NCI-H510A treated with DMSO at 0.1 percent for 48 hours (cell line): Measurements from ENCODE around the gene TMCC1.
"Not testable (repeated sequence)": the region's sequence is repeated elsewhere in the genome, so short reads cannot be mapped to it uniquely, and the experiment has no call there.

Experiments
- DNase-seq: peaks from one replicate; lab custom pipeline; 2025; lab: John Stamatoyannopoulos, UW

The TMCC1 gene

GRCh38 chr3:129650256-129650872, 243.1 kb downstream of the TMCC1 start:
- DNase-seq: peak; percentile 49

DNA sequence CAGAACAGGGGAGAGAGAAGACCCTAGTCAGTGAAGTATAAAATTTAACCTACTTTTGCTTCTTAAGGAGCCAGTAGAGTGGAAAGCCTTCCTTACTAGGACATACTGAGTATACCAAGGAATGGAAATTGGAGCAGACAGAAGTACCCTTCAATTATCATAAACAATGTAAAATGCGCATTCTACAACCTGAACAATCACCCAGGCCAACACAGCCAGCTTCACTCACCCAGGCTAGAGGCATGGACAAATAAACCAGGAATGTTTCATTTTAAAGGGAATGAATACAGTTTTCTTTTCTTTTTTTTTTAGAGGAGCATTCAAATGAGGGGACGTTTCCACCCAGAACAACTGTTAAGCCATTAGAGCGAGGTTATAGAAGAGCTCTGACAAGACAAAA, 245.1 kb downstream of the TMCC1 start:
- DNase-seq: no peak

GRCh38 chr3:129645286-129645685, 248.2 kb downstream of the TMCC1 start:
- DNase-seq: peak; percentile 35

DNA sequence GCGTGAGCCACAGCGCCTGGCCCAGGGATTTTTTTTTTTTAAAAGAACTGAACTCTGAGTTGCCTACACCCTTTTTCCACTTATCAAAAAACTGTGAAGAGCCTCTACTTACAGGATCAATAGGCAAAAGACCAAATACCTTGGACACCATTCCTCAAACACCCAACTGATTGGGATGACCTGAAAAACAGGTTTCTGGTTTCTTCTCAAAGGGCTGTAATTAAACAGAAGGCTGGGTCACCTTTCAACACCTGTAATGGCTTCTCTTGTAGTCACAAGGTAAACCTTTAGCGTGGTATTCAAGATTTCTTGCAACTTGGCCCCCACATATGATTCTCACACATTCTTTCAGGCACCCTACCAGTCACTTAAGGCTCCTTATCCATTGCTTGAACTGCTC, 248.7 kb downstream of the TMCC1 start:
- peak; percentile 35 for DNase-seq

DNA sequence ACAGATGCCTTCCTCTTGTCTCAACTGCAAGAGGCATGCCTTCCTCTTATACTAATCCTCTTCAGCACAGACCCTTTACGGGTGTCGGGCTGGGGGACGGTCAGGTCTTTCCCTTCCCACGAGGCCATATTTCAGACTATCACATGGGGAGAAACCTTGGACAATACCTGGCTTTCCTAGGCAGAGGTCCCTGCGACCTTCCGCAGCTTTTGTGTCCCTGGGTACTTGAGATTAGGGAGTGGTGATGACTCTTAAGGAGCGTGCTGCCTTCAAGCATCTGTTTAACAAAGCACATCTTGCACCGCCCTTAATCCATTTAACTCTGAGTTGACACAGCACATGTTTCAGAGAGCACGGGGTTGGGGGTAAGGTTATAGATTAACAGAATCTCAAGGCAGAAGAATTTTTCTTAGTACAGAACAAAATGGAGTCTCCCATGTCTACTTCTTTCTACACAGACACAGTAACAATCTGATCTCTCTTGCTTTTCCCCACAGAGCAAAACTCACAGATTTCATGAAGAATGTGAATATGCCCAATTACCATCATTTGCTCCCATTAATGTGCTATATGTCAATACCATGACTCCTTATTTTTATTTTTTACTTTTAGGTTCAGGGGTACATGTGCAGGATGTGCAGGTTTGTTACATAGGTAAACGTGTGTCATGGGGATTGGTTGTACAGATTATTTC, 251.8 kb downstream of the TMCC1 start:
- not testable (repeated sequence) for DNase-seq

- not testable (repeated sequence) for DNase-seq
These were observed 252.5 kb downstream of the TMCC1 start for GRCh38 chr3:129640985-129641384.

GRCh38 chr3:129638481-129638880, 255.0 kb downstream of the TMCC1 start:
- no peak for DNase-seq

GRCh38 chr3:129636082-129636481, 257.4 kb downstream of the TMCC1 start:
- no peak for DNase-seq

- DNase-seq: no peak
These were observed 257.9 kb downstream of the TMCC1 start for GRCh38 chr3:129635656-129636055.

GRCh38 chr3:129633751-129634481, 259.6 kb downstream of the TMCC1 start:
- peak; percentile 11 for DNase-seq

DNA sequence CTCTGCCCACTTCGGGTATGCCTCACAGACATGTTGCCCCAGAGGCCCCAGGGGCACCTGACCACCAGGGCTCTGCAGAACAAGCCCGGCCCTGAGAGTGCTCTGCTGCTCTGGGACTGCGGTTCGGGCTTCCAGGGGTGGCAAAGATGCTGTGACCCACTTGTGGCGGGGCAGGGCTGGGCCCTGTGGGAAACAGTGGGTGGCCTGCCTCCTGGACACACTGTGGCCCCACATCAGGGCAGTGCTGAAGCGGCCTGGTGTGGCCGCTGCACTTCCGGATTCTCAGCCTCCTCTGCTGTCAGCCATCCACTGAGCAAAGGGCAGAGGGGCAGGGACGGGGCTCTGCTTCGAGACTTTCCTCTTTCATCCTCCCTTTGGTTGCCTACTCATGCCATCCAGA, 260.5 kb downstream of the TMCC1 start:
- DNase-seq: no peak

- DNase-seq: no peak
These were observed 261.0 kb downstream of the TMCC1 start for GRCh38 chr3:129632556-129632955.

DNA sequence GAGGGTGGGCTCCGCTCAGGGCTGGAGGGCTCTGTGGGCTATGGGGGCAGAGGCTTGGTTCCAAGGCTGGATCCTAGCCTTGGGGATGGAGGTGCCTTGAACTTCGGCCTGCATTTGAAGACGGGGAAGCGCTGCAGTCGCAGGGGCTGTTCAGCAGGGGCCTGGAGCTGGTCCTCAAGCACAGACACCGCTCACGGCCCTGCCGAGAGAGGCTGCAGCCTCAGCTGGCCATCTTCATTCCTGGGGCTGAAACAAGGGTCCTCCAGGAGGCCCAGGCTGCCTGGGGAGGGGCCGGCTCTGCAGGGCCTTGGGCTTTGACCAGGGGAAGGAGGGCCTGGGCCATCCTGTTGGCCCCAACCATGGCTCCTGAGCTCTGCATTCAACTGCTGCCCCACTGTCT, 261.5 kb downstream of the TMCC1 start:
- DNase-seq: no peak

- no peak for DNase-seq
These were observed 264.5 kb downstream of the TMCC1 start for GRCh38 chr3:129629011-129629410.

GRCh38 chr3:129628169-129628522, 265.4 kb downstream of the TMCC1 start:
- DNase-seq: no peak

- DNase-seq: peak; percentile 92
These were observed 266.0 kb downstream of the TMCC1 start for GRCh38 chr3:129627350-129628168.

DNA sequence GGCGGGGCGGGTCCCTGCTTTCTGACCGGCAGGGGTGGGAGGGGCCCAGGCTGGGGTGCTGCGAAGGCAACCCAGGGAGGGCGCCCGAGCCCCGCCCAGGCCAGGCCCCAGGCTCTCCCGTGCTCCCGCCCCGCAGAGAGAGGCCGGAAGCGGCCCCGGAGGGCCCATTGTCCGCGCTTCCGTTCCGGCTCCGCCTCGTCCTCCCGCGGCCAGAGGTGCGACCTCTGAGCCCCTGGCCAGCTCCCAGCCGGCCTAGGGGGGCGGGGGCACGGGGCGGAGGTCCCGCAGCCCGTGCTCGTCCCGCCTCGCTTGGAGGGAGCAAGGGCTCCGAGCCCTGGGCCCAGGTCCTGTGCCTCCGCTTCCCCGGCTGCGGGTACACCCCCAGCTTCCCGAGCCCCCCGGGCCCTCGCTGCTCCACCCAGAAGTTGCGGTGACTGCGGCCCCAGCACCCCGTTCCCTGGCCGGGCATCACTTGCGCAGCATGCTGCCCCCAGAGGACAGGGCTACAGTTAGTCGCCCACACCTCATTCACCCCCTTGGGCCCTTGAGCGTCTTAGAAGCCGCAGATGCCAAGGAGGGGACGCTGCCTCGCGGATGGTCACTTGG, 266.7 kb downstream of the TMCC1 start:
- DNase-seq: peak; percentile 91

GRCh38 chr3:129625072-129625874, 268.2 kb downstream of the TMCC1 start:
- DNase-seq: no peak

DNA sequence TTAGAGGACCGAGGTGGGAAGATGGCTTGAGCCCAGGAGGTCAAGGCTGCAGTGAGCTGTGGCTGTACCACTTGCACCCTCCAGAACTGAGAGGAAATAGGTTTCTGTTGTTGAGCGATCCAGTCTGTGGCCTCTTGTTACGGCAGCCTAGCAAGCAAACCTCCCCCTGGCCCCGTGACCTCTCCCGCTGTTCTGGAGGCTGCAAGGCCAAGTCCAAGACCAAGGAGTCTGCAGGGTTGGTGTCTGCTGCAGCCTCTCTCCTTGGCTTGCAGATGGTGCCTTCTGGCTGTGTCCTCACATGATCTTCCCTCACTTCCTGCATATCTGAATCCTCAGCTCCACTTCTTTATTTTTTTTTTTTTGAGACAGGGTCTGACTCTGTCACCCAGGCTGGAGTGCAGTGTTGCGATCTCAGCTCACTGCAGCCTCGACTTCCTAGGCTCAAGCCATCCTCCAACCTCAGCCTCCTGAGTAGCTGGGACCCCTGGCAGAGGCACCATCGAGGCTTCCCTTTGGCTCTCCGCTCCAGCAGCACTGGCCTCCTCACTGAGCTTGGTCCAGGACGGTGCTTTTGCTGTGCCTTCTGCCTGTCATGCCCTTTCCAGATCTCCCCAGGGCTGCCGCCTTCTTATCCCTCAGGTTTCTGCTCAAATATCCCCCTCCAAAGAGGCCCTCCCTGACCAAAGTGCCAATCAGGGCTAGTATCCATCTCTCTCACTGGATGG, 269.0 kb downstream of the TMCC1 start:
- DNase-seq: no peak

DNA sequence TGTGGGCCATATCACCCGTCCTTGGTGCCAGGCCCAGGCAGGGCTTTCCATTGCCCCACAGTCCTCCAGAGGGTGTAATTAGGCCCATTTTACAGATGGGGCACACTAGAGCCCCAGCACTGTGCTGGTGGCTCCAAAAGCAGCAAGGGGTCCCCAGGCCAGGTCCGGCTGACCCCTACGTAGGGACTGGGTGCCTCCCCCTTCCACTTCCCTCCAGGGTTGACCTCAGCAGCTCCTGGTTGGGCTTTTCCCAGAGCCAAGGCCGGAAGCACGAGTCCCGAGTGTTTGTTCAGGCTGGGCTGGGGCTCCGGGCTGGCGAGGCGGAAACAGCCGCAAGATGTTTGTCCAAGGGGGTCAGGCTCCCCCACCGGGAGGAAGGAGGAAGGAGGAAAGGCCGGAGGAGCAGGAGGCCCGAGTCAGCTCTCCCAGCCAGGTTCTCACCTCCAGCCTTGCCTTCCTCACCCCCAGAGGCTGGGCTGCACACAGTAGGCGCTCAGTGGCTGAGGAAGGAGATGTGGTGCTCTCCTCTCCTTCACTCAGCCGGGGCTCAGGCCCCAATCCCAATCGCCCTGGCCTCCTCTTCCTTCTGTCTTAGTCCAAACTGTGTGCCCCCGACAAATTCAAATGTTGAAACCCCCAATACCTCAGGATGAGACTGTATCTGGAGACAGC, 269.9 kb downstream of the TMCC1 start:
- DNase-seq: no peak
